Activated gamma-delta T cell (primary cell): ENCODE results near the gene TBL1X.
"Not testable (repeated sequence)": the region's sequence is repeated elsewhere in the genome, so short reads cannot be mapped to it uniquely, and the experiment has no call there.

Experiments used
- DNase-seq: peaks from one replicate; lab custom pipeline; 2025; lab: John Stamatoyannopoulos, UW
- total RNA-seq, 2 donors: gene quantifications; one replicate each; lab custom pipeline; 2026; lab: John Stamatoyannopoulos, UW

TBL1X gene
- total RNA-seq, result 46.3 to 55.6 reads per million in 2 donors

- peak; percentile 43 for DNase-seq
Observed at GRCh38 chrX:9464435-9465371, at the start of gene TBL1X. TBL1X (plus strand) TSS chrX:9465058; CDS start chrX:9653587, 188,529 bp downstream.

GRCh38 chrX:9416562-9417348, 48.1 kb upstream of the TBL1X start:
- DNase-seq, result no peak

GRCh38 chrX:9418262-9418661, 46.6 kb upstream of the TBL1X start:
- DNase-seq, result no peak

GRCh38 chrX:9420275-9421265, 44.3 kb upstream of the TBL1X start:
- DNase-seq, result no peak

- DNase-seq, result no peak
Observed at GRCh38 chrX:9429767-9430166, 35.1 kb upstream of the TBL1X start.

- no peak for DNase-seq
Observed at GRCh38 chrX:9430346-9430921, 34.4 kb upstream of the TBL1X start.

- no peak for DNase-seq
Observed at GRCh38 chrX:9431281-9431680, 33.6 kb upstream of the TBL1X start.

- DNase-seq, result no peak
Observed at GRCh38 chrX:9433596-9433995, 31.3 kb upstream of the TBL1X start.

GRCh38 chrX:9434051-9434550, 30.8 kb upstream of the TBL1X start:
- no peak for DNase-seq

GRCh38 chrX:9435086-9435485, 29.8 kb upstream of the TBL1X start:
- not testable (repeated sequence) for DNase-seq

GRCh38 chrX:9436812-9437211, 28.0 kb upstream of the TBL1X start:
- DNase-seq, result no peak

GRCh38 chrX:9438933-9439494, 25.8 kb upstream of the TBL1X start:
- no peak for DNase-seq

- DNase-seq, result no peak
Observed at GRCh38 chrX:9440116-9440844, 24.6 kb upstream of the TBL1X start.

GRCh38 chrX:9442056-9442455, 22.8 kb upstream of the TBL1X start:
- DNase-seq, result no peak

- DNase-seq, result no peak
Observed at GRCh38 chrX:9443327-9443726, 21.5 kb upstream of the TBL1X start.

GRCh38 chrX:9447906-9448305, 17.0 kb upstream of the TBL1X start:
- DNase-seq, result no peak

GRCh38 chrX:9456250-9457074, 8.4 kb upstream of the TBL1X start:
- DNase-seq, result no peak

GRCh38 chrX:9458034-9458433, 6.8 kb upstream of the TBL1X start:
- not testable (repeated sequence) for DNase-seq

GRCh38 chrX:9458516-9459078, 6.3 kb upstream of the TBL1X start:
- no peak for DNase-seq
